GM18873 (cell line): ENCODE measurements around the gene PLEKHM2.

Experiments
- ATAC-seq: cut with Tn5 transposase; IDR thresholded peaks from one replicate; pipeline ENCODE4 v1.9.1; 2021; ENCODE audit warnings: mild to moderate bottlenecking, moderate library complexity, moderate number of reproducible peaks; ENCODE audit not compliant: unreplicated experiment, low FRiP score

The PLEKHM2 gene

DNA sequence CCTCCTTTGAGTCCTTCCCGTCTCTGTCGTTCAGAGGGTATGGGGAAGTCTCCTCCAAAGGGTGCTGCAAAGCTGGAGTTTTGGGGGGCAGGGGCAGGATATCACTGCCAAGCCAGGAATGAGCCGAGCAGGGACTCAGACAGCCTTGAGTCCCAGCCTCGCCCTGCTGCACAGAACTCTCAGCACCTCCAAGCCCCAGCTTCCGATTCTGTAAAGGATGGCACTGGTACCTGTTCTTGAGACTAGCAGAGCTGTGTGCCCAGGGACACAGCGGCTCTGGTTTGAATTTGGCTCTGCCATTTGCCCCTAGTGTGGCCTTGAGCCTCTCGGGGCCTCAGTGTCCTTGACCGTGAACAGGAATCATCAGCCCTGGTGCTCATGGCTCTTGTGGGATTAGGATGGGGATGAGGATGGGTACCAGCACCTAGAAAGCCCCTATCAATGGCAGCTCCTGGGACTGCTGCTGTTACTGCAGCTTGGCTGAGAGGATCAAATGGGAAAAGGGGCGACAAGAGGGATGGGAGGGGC is 73.0 kb downstream of the PLEKHM2 start:
- no peak for ATAC-seq

DNA sequence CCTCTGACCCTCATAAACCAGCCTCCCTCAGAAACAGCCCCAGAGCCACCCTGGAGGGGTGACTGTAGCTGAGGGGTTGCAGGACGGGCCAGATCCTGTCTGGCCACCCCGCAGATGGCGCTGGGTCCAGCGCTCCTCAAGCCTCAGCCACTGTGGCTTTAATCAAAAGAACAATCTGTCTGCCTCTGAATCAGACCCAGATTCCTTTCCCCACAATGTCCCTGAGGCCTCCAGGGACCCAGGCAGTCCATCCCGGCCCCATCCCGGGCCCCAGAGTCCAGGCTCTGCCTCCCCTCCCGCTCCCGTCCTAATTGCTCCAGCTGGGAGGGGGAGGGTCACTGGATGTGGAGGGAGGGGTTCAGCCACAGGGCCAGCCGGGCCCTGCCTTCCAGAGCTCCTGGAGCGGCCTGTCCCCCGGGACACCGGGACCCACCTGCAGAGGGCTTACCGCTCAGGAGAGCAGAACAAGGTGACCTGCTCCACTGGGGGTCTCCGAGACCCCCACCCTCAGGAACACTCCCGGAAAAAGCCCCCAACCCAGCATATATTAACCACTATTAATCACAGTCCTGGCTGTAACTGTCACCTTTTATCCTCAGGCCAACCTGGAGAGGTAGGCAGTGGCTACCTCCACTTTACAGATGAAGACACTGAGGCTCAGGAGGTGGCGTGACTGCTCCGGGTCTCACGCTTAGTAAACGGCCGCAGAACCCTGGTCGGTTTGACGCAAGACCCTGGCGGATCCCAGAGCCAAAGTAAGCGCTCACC is 73.6 kb downstream of the PLEKHM2 start:
- ATAC-seq = no peak

DNA sequence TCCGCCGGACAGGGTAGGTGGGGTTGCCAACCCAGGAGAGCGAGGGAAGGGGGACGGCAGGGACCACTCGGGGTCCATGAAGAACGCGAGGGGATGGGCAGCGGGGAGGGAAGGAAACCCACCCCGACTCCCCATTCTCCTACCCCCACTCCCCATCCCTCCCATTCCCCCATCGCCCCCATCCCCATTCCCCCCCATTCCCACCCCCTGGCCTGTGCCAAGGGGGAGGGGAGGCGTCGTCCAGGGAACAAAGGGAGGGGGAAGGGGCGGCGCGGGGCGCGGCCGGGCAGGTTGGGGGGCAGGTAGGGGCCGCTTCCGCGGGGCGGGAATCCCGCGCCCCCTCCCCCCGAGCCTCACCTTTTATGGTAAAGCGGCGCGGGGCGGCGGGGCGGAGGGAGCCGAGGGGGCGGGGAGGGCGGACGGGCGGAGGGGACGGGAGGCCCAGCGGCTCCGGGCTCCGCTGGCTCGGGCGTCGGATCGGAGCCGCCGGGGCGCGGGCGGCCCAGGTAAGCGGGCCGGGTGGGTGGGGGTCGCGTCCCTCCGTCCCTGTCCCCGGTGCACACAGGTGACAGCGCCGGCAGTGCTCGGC is 74.3 kb downstream of the PLEKHM2 start, which contains the start of gene FBLIM1:
Gene FBLIM1, plus strand, starts transcription at position 453 of the 589 bp plus-strand sequence. CDS start 6,189 bp downstream, outside the sequence.
- no peak for ATAC-seq

DNA sequence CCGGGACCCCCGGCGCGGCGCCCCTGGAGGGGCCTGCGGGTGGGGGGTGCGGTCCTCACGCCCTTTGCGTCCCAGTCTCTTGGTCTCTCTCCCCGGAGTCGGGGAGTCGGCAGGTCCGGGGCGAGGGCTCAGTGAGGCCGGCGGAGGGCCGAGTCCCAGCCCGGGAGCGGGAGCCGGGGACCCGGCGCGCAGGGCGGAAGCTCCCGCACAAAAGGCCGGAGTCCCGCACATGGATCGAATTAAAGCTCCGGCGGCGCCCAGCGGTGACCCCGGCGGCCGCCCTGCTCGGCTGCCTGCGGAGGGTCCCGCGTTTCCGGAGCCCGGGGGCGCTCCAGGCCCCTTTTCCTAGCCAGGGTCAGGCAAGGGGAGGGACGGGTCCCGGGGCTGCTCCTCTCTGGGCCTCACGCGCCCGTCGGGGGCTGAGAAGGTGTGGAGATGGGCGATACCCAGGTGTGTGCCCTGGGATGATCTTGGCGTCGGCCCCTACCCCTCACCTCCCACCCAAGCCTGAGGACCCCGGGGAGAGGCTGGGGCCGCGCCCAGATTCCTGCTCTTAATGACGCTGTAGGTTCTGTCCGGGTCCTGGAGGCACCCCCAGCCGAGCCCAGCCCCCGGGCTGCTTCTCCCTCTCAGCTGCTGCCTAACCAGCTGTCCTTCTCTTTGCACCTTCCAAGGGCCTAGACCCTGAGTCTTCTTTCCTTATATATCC is 75.0 kb downstream of the PLEKHM2 start:
- ATAC-seq = no peak

DNA sequence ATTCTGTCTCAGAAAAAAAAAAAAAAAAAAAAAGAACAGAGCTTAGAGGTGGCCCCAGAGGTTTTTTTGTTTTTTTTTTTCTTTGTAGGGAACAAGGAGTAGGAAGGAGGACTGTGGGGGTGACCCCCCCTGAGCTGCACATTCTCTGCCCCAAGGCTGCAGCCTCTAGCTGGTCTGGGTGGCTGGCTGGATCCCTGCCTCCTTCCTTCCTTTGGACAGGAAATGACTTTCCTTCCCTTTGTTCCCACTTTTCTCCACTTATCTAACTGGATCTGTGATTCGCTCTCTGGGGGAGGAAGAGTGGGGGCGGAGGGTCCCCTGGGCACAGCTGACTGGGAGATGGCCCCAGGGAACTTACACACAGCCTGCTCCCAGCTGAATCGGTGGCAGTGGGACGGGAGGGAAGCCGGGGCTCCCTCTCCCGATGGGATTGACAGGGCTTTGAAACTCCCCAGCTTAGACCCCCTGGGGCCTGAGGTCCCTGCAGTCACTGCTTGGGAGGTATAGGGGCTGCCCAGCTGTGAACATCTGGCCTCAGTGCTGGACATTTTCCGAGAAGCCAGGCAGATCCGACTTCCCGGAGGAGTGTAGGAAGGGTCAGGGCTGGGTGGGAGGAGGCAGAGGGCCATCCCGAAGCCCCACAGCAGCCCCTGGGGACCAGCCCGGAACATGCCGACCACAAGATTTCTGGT is 76.5 kb downstream of the PLEKHM2 start:
- ATAC-seq = no peak

DNA sequence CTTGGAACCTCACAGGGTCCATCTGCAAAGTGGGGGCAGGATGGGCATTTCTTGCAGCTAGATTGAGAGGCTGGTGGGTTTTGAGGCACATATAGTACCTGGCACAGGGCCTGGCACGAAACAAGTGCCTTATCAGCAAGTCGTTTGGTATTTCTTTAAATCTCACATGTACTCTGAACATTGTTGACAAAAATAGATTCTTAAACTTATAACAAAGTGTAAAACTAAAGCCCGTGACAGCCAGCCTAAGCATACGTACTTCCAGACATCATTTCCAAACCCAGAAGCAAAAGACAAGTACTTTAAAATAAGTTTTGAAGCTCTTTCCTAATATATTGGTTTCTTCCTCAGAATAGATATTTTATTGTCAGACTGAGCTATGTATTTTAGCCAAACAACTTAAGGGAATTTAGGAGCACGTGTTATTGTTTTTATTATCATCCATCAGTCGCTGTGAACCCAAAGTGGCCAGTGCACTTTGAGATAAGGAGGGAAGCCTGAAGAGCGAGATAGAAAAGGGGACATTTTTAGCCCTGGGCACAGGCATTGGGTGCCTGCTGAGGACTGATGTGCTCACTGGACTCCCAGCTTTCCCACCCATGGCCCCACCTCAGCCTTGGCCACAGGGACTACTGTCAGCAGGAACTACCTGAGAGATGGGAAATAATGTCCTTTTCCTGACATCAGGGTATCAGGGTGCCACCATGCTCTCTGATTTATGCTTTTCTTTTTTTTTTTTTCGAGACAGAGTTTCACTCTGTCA is 77.4 kb downstream of the PLEKHM2 start:
- no peak for ATAC-seq

DNA sequence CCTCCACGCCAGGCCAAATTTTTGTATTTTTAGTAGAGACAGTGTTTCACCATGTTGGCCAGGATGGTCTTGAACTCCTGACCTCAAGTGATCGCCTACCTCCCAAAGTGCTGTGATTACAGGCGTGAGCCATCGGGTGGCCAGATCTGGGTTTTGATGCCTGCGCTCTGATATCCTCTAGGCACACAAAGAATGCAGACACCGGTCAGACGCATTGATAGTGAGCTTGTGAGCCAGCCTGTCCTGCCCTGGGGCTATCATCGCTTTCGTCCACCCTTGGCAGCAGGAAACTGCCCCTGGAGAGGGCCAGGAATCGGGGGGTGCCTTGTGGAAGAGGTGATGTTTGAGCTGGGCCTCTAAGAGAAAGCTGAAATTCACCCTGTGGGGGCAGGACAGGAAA is 78.4 kb downstream of the PLEKHM2 start:
- ATAC-seq = no peak

DNA sequence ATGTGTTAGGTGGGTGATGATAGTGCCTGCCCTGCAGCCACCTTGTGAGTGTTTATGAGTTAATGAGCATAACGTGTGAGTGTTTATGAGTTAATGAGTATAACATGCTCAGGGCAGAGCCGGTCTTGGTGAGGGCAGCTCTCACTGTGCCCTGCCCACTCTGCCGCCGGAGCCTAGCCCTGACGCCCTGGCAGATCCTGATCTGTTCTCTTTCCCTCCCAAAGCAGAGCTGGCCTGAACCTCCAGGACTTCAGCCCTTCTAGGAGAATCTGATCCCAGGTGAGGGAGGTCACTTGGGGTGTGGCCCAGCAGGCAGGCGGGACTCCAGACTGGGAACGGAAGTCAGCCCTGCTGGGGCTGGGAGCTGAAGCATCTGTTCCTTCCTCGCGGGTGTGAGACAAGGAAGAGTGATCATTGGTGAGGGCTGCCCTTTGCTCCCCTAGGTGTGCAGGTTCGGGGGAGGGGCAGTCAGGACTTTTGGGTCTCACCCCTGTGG is 80.2 kb downstream of the PLEKHM2 start:
- ATAC-seq = no peak

DNA sequence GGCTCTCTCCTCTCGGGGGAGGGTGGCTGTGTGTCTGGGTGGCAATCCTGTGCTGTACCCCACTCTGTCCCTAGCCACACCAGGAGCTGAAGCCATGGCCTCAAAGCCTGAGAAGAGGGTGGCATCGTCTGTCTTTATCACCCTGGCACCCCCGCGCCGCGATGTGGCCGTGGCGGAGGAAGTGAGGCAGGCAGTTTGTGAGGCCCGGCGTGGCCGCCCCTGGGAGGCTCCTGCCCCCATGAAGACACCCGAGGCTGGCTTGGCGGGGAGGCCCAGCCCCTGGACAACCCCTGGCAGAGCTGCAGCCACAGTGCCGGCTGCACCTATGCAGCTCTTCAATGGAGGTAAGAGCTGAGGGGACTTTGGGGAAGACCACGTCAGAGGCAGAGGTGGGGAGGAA is 80.8 kb downstream of the PLEKHM2 start:
- no peak for ATAC-seq

DNA sequence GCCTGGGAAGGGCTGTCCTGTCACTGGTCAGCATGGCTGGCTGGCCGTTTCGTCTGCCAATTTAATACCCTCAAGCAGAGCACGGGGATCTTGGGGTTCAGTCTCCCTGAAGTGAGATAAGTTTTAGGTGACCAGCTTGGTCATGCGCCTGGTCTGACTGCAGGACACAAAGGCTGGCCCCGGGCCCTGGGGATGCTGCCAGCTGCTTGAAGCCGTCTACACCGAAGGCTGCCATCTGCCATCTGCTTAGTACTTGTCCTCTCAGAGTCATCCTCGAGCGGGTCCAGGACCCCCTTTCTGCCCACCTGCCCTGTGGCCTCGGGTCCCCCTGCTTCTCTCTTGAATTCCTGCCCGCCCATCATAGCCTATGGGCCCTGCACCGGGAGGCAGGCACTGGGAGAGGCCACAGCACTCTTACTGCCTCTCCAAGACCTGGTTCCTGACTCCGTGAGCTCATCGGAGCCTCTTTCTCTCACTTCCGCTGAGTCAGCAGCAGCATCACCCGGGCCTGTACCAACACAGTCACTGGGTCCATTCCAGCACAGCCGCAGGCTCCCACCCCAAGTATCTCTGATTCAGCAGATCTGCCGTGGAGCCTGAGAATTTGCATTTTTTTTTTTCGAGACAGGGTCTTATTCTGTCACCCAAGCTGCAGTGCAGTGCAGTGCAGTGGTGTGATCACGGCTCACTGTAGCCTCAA is 81.5 kb downstream of the PLEKHM2 start:
- no peak for ATAC-seq

DNA sequence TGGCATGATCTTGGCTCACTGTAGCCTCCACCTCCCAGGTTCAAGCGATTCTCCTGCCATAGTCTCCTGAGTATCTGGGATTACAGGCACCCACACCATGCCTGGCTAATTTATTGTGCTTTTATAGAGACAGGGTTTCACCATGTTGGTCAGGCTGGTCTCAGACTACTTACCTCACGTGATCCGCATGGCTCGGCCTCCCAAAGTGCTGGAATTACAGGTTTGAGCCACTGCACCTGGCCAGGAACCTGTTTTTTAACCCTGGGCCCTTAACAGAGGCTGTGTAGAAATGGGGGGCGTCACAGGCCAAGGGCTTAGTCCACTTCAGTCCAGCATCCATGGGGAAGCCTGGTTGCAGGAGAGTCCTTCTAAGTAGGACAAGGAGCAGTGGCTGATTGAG is 83.8 kb downstream of the PLEKHM2 start:
- no peak for ATAC-seq

DNA sequence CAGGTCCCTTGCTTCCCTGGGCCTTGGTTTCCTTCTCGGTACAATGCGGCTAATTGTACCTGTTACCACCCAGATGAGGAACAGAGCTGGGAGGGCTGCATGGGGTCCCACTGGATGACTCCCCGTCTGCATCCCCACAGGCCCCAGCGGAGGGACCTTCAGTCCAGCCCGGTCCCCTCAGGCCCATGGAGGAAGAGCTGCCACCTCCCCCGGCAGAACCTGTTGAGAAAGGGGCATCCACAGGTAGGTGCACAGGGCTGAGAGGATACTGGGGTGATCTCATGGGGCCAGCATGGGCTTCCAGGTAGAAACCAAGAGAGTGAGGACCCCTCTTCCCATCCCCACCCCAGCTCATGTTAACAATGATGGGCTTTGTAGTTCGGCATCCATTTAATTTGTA is 84.3 kb downstream of the PLEKHM2 start:
- ATAC-seq = no peak

DNA sequence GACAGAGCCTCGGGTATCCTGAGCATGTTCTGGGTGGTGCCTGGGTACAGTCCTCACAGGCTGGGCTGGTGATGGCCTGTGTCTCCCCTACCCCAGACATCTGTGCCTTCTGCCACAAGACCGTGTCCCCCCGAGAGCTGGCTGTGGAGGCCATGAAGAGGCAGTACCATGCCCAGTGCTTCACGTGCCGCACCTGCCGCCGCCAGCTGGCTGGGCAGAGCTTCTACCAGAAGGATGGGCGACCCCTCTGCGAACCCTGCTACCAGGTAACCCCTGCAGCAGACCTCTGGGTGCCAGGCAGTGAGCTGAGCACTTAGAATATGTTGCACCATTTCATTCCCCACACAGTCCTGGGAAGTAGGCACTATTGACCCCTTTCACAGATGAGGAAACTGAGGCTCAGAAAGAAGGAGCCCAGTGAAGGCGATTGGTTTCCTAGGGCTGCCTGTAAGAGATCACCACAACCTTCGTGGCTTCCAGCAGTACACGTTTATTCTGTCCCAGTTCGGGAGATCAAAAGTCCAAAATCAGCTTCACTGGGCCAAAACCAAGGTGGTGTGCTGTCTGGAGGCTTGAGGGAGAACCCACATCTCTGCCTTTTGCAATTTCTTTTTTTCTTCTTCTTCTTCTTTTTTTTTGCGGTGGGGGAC is 86.3 kb downstream of the PLEKHM2 start:
- no peak for ATAC-seq

DNA sequence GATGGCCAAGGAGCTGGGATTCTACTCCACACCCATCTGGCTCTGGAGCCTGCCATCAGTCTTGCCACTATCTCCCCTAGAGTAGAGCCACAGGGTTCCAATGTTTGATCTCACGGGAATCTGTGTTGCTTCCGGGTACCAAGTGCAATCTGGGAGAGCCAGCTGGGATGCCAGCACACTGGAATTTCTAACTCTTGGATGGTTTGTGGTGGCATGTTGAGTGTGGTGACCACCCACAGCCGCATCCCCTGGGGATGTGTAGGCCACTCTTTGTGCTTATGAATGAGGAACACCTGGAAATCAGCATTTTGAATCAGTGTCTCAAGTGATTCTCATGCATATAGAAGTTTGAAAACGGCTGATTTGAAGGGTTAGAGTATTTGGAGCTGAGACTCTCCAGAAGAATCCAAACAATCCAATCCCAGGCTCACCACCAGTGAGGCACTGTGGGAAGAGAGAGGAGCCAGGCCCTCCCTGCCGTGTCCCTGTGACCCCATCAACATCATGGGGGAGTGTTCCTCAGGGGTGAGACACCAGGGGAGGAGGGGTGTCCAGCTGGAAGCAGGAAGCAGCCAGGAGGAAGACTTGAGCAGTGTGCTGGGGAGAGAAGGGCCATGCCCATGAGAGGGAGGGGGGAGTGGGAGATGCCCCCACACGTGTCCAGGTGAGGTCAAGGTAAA is 87.9 kb downstream of the PLEKHM2 start:
- ATAC-seq = no peak

DNA sequence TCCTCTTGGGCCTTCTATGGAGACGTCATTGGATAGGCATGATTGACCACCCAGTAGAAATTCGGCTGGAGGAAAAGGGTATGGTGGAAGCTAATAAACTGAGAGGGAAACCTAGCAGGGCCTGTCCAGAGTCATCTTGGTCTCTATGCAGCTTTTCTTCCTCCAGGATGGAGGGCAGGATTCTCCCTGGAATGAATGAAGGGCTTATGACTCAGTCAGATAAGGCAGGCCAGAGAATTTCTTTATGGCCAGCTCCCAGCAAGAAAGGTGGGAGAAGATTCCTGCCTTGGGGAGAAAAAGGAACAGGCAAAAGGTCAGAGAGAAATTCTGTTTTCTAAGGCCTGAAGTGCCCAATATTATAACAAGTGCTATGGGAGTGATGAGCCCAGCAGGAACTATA is 91.6 kb downstream of the PLEKHM2 start:
- no peak for ATAC-seq

DNA sequence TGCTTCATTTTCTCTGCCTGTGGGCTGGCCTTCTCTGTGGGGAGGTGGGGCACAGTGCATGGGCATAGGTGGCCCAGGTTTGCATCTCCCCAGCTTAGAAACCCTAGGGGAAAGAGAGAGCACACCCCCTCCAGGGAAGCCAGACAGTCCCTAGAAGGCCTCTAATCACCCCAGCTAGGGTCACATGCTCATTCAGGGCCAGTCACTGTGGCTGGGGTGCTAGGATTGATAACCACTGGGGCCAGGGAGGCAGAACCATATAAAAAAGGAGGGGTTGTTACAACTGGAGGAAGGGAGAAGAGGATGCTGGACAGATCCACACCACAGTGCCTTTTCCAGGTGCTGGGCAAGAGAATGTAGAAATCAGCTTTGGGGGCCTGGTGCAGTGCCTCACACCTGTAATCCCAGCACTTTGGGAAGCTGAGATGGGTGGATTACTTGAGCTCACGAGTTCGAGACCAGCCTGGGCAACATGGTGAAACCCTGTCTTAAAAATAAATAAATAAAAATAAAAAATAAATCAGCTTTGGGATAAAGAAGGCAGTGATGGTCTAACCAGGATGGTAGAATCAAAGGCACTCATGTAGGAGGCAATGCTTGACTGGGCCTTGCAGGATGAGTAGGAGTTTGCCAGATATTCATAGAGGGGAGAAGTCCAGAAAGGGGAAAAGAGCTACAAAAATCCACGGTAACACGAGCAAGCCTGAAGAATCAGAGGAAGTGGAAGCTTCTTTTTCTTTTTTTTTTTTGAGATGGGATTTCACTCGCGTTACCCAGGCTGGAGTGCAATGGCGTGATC is 94.0 kb downstream of the PLEKHM2 start:
- no peak for ATAC-seq
